Right lobe of liver (tissue), 4 donors: ENCODE results near the gene CA12.

Experiments
- CTCF ChIP-seq, 4 donors: fragments of 200-600 bp in 3 of 4; fragments of 450-650 bp in 1 of 4; IDR thresholded peaks; one replicate each; pipeline versions ENCODE4 v1.5.1 to v1.8.0; 2016 to 2022; ENCODE audit warnings: antibody characterized with exemption in 4 of 4, mild to moderate bottlenecking in 2 of 4
- POLR2A ChIP-seq: fragments of 450-650 bp; IDR thresholded peaks from one replicate; pipeline ENCODE4 v1.6.1; 2017; ENCODE audit warnings: antibody characterized with exemption, mild to moderate bottlenecking
- donor health status: DM: no; HTN: no; CAD: no.
- donor health status: DM: no; HTN: no; CAD: no.
- donor health status: DM: no; HTN: yes; CAD: no.

- no peak for TF ChIP-seq CTCF (IDR thresholded peaks at IDR 0.05)
- TF ChIP-seq POLR2A: no peak
Measured at GRCh38 chr15:63401078-63401477, 19.4 kb upstream of the CA12 start.
